Sigmoid colon (tissue), 4 donors: Measurements from ENCODE around the gene RANBP1.

ENCODE experiments used
- EP300 ChIP-seq, 4 donors: sonication (generic); formaldehyde crosslinking; IDR thresholded peaks; one replicate each; pipeline ENCODE4 v1.6.1; 2017; ENCODE audit warnings: antibody characterized with exemption in 4 of 4
- POLR2A ChIP-seq, 2 donors: fragments of 450-650 bp; IDR thresholded peaks; one replicate each; pipeline ENCODE4 v1.6.1; 2016; ENCODE audit warnings: antibody characterized with exemption in 2 of 2, mild to moderate bottlenecking in 2 of 2, moderate library complexity in 2 of 2
- POLR2AphosphoS5 ChIP-seq, 4 donors: sonication (generic); formaldehyde crosslinking; IDR thresholded peaks; one replicate each; pipeline ENCODE4 v1.6.1; 2017; ENCODE audit warnings: antibody characterized with exemption in 4 of 4
- TF ChIP-seq, protein P1 (sequence below), 4 experiments: fragments of 450-650 bp in 3 of 4; fragments of 200-600 bp in 1 of 4; IDR thresholded peaks; one replicate each; pipeline ENCODE4 v1.5.1; 2016 to 2019; ENCODE audit warnings: antibody characterized with exemption in 4 of 4, mild to moderate bottlenecking in 3 of 4, moderate library complexity in 2 of 4

DNA sequence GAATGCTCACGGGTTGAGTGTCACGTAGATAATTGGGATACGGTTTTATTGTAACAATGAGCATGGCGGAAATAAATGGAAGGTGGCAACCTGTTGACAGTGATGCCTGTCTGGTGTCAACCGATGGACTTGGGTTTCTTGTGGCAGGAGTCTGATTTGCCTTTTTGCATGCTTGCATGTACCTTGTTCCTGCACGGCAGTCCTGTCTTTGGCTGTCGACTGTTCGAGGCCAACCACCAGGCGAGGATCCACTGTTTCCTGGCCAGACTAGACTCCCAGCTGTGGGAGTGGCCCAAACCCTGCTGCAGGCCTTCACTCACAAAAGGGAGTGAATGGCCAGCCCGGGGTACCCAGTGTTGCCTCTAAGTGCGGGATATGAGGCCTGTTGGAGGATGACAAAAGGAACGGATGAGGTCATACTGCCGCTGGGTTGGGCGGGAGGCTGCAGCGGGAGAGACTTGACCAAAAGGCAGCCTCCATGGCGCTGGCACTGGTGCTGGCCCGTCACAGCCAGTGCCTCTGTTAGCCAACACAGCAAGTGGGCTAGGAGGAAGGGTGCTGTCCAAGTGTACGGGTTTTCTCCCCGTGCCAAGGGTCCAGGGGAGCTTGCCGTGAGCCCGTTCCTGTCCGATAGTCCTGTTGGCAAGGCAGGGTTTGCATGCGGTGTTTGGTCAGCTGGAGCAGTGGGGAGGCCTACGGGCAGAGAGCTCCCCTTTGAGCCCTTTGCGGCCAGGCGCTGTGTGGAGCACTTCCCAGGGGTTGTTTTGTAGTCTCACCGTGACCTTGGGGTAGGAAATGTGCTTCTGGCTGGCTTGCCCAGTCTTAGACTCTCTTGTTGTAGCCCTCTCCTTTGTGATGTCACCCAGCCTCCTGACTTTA is 34.9 kb upstream of the RANBP1 start:
- TF ChIP-seq POLR2AphosphoS5 (IDR thresholded peaks at IDR 0.05) (no peak), EP300 (IDR thresholded peaks at IDR 0.05) (no peak), POLR2A (IDR thresholded peaks at IDR 0.05) (no peak)
- TF ChIP-seq, protein P1, sequence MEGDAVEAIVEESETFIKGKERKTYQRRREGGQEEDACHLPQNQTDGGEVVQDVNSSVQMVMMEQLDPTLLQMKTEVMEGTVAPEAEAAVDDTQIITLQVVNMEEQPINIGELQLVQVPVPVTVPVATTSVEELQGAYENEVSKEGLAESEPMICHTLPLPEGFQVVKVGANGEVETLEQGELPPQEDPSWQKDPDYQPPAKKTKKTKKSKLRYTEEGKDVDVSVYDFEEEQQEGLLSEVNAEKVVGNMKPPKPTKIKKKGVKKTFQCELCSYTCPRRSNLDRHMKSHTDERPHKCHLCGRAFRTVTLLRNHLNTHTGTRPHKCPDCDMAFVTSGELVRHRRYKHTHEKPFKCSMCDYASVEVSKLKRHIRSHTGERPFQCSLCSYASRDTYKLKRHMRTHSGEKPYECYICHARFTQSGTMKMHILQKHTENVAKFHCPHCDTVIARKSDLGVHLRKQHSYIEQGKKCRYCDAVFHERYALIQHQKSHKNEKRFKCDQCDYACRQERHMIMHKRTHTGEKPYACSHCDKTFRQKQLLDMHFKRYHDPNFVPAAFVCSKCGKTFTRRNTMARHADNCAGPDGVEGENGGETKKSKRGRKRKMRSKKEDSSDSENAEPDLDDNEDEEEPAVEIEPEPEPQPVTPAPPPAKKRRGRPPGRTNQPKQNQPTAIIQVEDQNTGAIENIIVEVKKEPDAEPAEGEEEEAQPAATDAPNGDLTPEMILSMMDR (IDR thresholded peaks at IDR 0.05): no peak
